H1 (cell line): Measurements from ENCODE around the gene BCAS4. TPM values are rescaled to one million over a fixed set of nuclear protein-coding genes. Genes with fewer than 3 reads are reported as not detected.

Experiments used
- CTCF ChIA-PET: fragments of 300-600 bp; sonication (Branson Sonifier 250); formaldehyde crosslinking; loops from one replicate; lab custom pipeline; 2021; ENCODE audit not compliant: partially characterized antibody; lab: Charles Lee
- POLR2A ChIA-PET: fragments of 300-600 bp; sonication (Branson Sonifier 250); formaldehyde crosslinking; loops from one replicate; lab custom pipeline; 2021; ENCODE audit warnings: inconsistent platforms; ENCODE audit not compliant: partially characterized antibody; lab: Charles Lee
- DNase-seq, 2 experiments: peaks; one replicate each; pipeline versions ENCODE4 v3.0.0 to v3.0.0-alpha.2; 2010 to 2022; ENCODE audit warnings: low spot score in 2 of 2, low read depth in 1 of 2, mixed read lengths in 1 of 2
- FAIRE-seq: peaks from 2 replicates; lab custom pipeline; 2011; peaks lifted over from hg19 to GRCh38; lab: Jason Lieb, UNC
- H2AFZ ChIP-seq: 2 replicates; pipeline ENCODE4 v1.8.1; 2012; ENCODE audit warnings: low read length, inconsistent platforms
- H2AK5ac ChIP-seq: 2 replicates; pipeline ENCODE4 v1.6.1; 2013; ENCODE audit warnings: low read depth, low read length
- H2BK120ac ChIP-seq: replicated peaks from 2 replicates; pipeline ENCODE3; 2013; ENCODE audit warnings: low read depth, low read length, inconsistent platforms
- H2BK12ac ChIP-seq: 2 replicates; pipeline ENCODE4 v1.6.1; 2013; ENCODE audit warnings: low read depth, low read length
- H2BK15ac ChIP-seq: 2 replicates; pipeline ENCODE4 v1.6.1; 2013; ENCODE audit warnings: low read length
- H2BK20ac ChIP-seq: 2 replicates; pipeline ENCODE4 v1.6.1; 2013; ENCODE audit warnings: low read length
- H2BK5ac ChIP-seq: 2 replicates; pipeline ENCODE4 v1.6.1; 2013; ENCODE audit warnings: low read depth, low read length
- H3K14ac ChIP-seq: 2 replicates; pipeline ENCODE4 v1.6.1; 2013; ENCODE audit warnings: inconsistent platforms; ENCODE audit not compliant: insufficient read length
- H3K18ac ChIP-seq: 2 replicates; pipeline ENCODE4 v1.6.1; 2013; ENCODE audit warnings: low read length; ENCODE audit errors: extremely low read depth
- H3K23ac ChIP-seq: 2 replicates; pipeline ENCODE4 v1.6.1; 2013; ENCODE audit warnings: inconsistent platforms; ENCODE audit not compliant: insufficient read length
- H3K23me2 ChIP-seq: 2 replicates; pipeline ENCODE4 v1.6.1; 2013; ENCODE audit warnings: low read depth, low read length
- H3K27ac ChIP-seq: 2 replicates; pipeline ENCODE4 v1.6.1; 2011; ENCODE audit warnings: low read depth, low read length, inconsistent platforms
- H3K27me3 ChIP-seq, 4 experiments: replicated peaks in 1 of 4; 1 replicate in 1 of 4; 2 replicates in 3 of 4; pipeline versions ENCODE4 v1.6.1 to v1.8.1; 2011 to 2013; ENCODE audit warnings: low read length in 3 of 4, mild to moderate bottlenecking in 3 of 4, inconsistent platforms in 2 of 4, mixed read lengths in 2 of 4, moderate library complexity in 1 of 4; ENCODE audit not compliant: control insufficient read depth in 3 of 4, insufficient read depth in 3 of 4; ENCODE audit errors: extremely low read depth in 1 of 4
- H3K36me3 ChIP-seq, 4 experiments: 2 replicates each; pipeline versions ENCODE4 v1.6.1 to v1.8.1; 2011 to 2013; ENCODE audit warnings: mild to moderate bottlenecking in 4 of 4, low read length in 3 of 4, moderate library complexity in 2 of 4, control low read depth in 1 of 4, inconsistent platforms in 1 of 4; ENCODE audit not compliant: insufficient read depth in 4 of 4, control insufficient read depth in 2 of 4
- H3K4ac ChIP-seq: replicated peaks from 2 replicates; pipeline ENCODE3; 2013; ENCODE audit warnings: low read length, low read depth, mixed read lengths, inconsistent platforms; ENCODE audit not compliant: insufficient read length
- H3K4me1 ChIP-seq, 4 experiments: replicated peaks in 1 of 4; 1 replicate in 1 of 4; 2 replicates in 3 of 4; pipeline versions ENCODE4 v1.6.1 to v1.8.1; 2011 to 2013; ENCODE audit warnings: low read length in 3 of 4, inconsistent platforms in 2 of 4, mixed read lengths in 1 of 4; ENCODE audit not compliant: insufficient read depth in 4 of 4, control insufficient read depth in 3 of 4
- H3K4me2 ChIP-seq, 2 experiments: 2 replicates each; pipeline versions ENCODE4 v1.6.1 to v1.8.1; 2011 to 2013; ENCODE audit warnings: low read depth in 2 of 2, low read length in 2 of 2, control low read depth in 1 of 2, inconsistent platforms in 1 of 2, mild to moderate bottlenecking in 1 of 2; ENCODE audit not compliant: insufficient read depth in 1 of 2
- H3K4me3 ChIP-seq, 4 experiments: fragments of 200-600, 300-600 bp in 1 of 4; sonication (generic), shearing (Covaris generic), sonication (Bioruptor Twin) in 1 of 4; 2 replicates each; pipeline versions ENCODE4 v1.5.1 to v1.8.1; 2011 to 2016; ENCODE audit warnings: low read length in 4 of 4, low read depth in 3 of 4, control low read depth in 2 of 4, inconsistent platforms in 2 of 4, mild to moderate bottlenecking in 2 of 4, mixed read lengths in 1 of 4, moderate library complexity in 1 of 4; ENCODE audit not compliant: insufficient read depth in 2 of 4; ENCODE audit errors: extremely low read depth in 1 of 4
- H3K56ac ChIP-seq: replicated peaks from 2 replicates; pipeline ENCODE3; 2013; ENCODE audit warnings: low read depth, mild to moderate bottlenecking, mixed read lengths, low read length, inconsistent platforms; ENCODE audit not compliant: insufficient read length
- H3K79me1 ChIP-seq: 2 replicates; pipeline ENCODE4 v1.6.1; 2013; ENCODE audit warnings: low read depth, low read length, control low read depth
- H3K79me2 ChIP-seq, 2 experiments: 2 replicates each; pipeline versions ENCODE4 v1.6.1 to v1.8.1; 2012 to 2013; ENCODE audit warnings: low read length in 2 of 2, mild to moderate bottlenecking in 2 of 2, inconsistent platforms in 1 of 2; ENCODE audit not compliant: insufficient read depth in 2 of 2, control insufficient read depth in 1 of 2
- H3K9ac ChIP-seq, 4 experiments: replicated peaks in 1 of 4; 1 replicate in 1 of 4; 2 replicates in 3 of 4; pipeline versions ENCODE4 v1.6.1 to v1.8.1; 2011 to 2013; ENCODE audit warnings: low read depth in 3 of 4, low read length in 3 of 4, control low read depth in 2 of 4, mild to moderate bottlenecking in 2 of 4, moderate library complexity in 2 of 4, inconsistent platforms in 1 of 4; ENCODE audit errors: extremely low read depth in 1 of 4
- H3K9me3 ChIP-seq, 2 experiments: 2 replicates each; pipeline versions ENCODE4 v1.6.1 to v1.8.1; 2012 to 2013; ENCODE audit warnings: mild to moderate bottlenecking in 2 of 2, moderate library complexity in 2 of 2, control low read depth in 1 of 2, inconsistent platforms in 1 of 2, low read depth in 1 of 2, low read length in 1 of 2, mixed read lengths in 1 of 2; ENCODE audit not compliant: insufficient read depth in 2 of 2
- H4K20me1 ChIP-seq, 2 experiments: replicated peaks in 1 of 2; 2 replicates each; pipeline versions ENCODE3 to v1.8.1; 2011 to 2013; ENCODE audit warnings: inconsistent platforms in 2 of 2, low read length in 2 of 2, mild to moderate bottlenecking in 1 of 2; ENCODE audit not compliant: insufficient read depth in 2 of 2, control insufficient read depth in 1 of 2
- H4K5ac ChIP-seq: 2 replicates; pipeline ENCODE4 v1.6.1; 2013; ENCODE audit warnings: low read length, low read depth, mixed read lengths, inconsistent platforms; ENCODE audit not compliant: insufficient read length
- H4K8ac ChIP-seq: 2 replicates; pipeline ENCODE4 v1.8.0; 2013; ENCODE audit warnings: mild to moderate bottlenecking, moderate library complexity, low read length, inconsistent platforms; ENCODE audit not compliant: insufficient read depth; ENCODE audit errors: extremely low read depth
- H4K91ac ChIP-seq: replicated peaks from 2 replicates; pipeline ENCODE3; 2013; ENCODE audit warnings: low read length, mixed read lengths, inconsistent platforms; ENCODE audit not compliant: insufficient read length
- ASH2L ChIP-seq: fragments of 200-600, 300-600 bp; sonication (generic); IDR thresholded peaks from one replicate; pipeline ENCODE4 v1.7.1; 2017; ENCODE audit warnings: low read length
- CHD2 ChIP-seq: IDR thresholded peaks from 2 replicates; pipeline ENCODE4 v1.6.1; 2012; ENCODE audit warnings: low read length, improper control_type of control experiment
- CREB1 ChIP-seq: IDR thresholded peaks from 2 replicates; pipeline ENCODE4 v1.6.1; 2012; ENCODE audit warnings: inconsistent platforms
- CTBP2 ChIP-seq: IDR thresholded peaks from 2 replicates; pipeline ENCODE4 v1.7.0; 2011; ENCODE audit warnings: borderline replicate concordance, mild to moderate bottlenecking, moderate library complexity, mixed read lengths, low read length; ENCODE audit not compliant: insufficient read depth, insufficient read length
- KDM5A ChIP-seq: fragments of 200-600 bp; IDR thresholded peaks from 2 replicates; pipeline ENCODE4 v1.7.1; 2012; ENCODE audit warnings: mild to moderate bottlenecking, low read length, inconsistent platforms, mixed read lengths
- MAFK ChIP-seq: IDR thresholded peaks from 2 replicates; pipeline ENCODE4 v1.6.1; 2012; ENCODE audit warnings: low read depth, mild to moderate bottlenecking, improper control_type of control experiment, low read length
- NANOG ChIP-seq: IDR thresholded peaks from 2 replicates; pipeline ENCODE4 v1.6.1; 2011; ENCODE audit warnings: low read length, low read depth, mild to moderate bottlenecking, inconsistent platforms; ENCODE audit not compliant: insufficient read depth, poor library complexity, severe bottlenecking
- NRF1 ChIP-seq: IDR thresholded peaks from 2 replicates; pipeline ENCODE4 v1.6.1; 2011; ENCODE audit warnings: mild to moderate bottlenecking, low read depth, low read length, improper control_type of control experiment
- SIX5 ChIP-seq: IDR thresholded peaks from 2 replicates; pipeline ENCODE4 v1.6.1; 2011; ENCODE audit warnings: mild to moderate bottlenecking, low read depth, low read length
- SP4 ChIP-seq: IDR thresholded peaks from 2 replicates; pipeline ENCODE4 v1.6.1; 2012; ENCODE audit warnings: low read length, inconsistent platforms
- SUZ12 ChIP-seq: fragments of 200-600 bp; sonication (generic); IDR thresholded peaks from 2 replicates; pipeline ENCODE4 v1.6.1; 2012; ENCODE audit warnings: mild to moderate bottlenecking, inconsistent platforms, low read length, moderate library complexity, mixed read lengths
- WGBS, 2 experiments: shearing (Covaris generic) in 1 of 2; methylation state at CpG; one replicate each; pipeline versions ENCODE4 v1.1.6 to v1.1.7; 2013 to 2015; ENCODE audit warnings: low lambda C conversion rate in 2 of 2, mixed read lengths in 2 of 2, inconsistent platforms in 1 of 2, low coverage in 1 of 2, missing lambda C conversion rate in 1 of 2; ENCODE audit not compliant: insufficient replicate concordance in 2 of 2, insufficient coverage in 1 of 2, insufficient read length in 1 of 2; ENCODE audit errors: extremely low coverage in 1 of 2, missing lambda C conversion rate in 1 of 2; 5-methylcytosine and 5-hydroxymethylcytosine counted together
- polyA plus RNA-seq, 7 experiments: library from polyadenylated mRNA; depleted of rRNA in 3 of 7; stranded (reverse) in 5 of 7; unstranded in 2 of 7; fragments of >200 nt in 5 of 7; fragments of 200-250 nt in 2 of 7; gene quantifications; 1 replicate in 5 of 7; 2 replicates in 1 of 7; 4 replicates in 1 of 7; pipeline versions ENCODE4 v1.2.1 to v1.2.3, GENCODE V29; 2011 to 2013; ENCODE audit warnings: missing spikeins in 2 of 7, mixed read lengths in 2 of 7
- total RNA-seq: library from RNA; stranded (reverse); fragmentation: NEBNext Ultra II Directional; extraction: Animal tissue kit (Norgen Biotek cat#: 25700); gene quantifications from 2 replicates; pipeline ENCODE4 v1.2.1, GENCODE V29; 2021

BCAS4 gene
- total and polyA plus RNA-seq, 2 of the 8 experiments (the other 6 are each of a cell fraction or from before 2014, with no cell fraction given) = 21.2 to 23.6 TPM

GRCh38 chr20:50903353-50904051, 108.6 kb downstream of the BCAS4 start:
- H2AK5ac ChIP-seq = no peak overlapping the region
- H3K14ac ChIP-seq = no peak overlapping the region
- no peak overlapping the region for H3K56ac ChIP-seq
- no peaks in the 10 kb centered on the region for H3K9me3 ChIP-seq
- no peak overlapping the region for H4K5ac ChIP-seq
- peaks cover 25 to 99% of the 10 kb centered on the region in 2 experiments for H3K79me2 ChIP-seq
- no peak overlapping the region for H2BK15ac ChIP-seq
- H3K4me3 ChIP-seq = no peak overlapping the region
- no peak overlapping the region for H3K27ac ChIP-seq
- no peak overlapping the region for H2BK120ac ChIP-seq
- H2BK12ac ChIP-seq = no peak overlapping the region
- ChIA-PET POLR2A (interaction anchor here (0.8 to 1.1 kb wide), 4 partner anchors 10 to 28 kb away, joined by 3 to 5 read pairs (median 4); partner anchors contain the start of gene ADNP), CTCF (interaction anchor here (0.9 to 1.2 kb wide), 3 partner anchors 20 to 109 kb away, joined by 3 read pairs; partner anchors contain the start of gene BCAS4)
- no peak overlapping the region for H3K18ac ChIP-seq
- no peak overlapping the region for H3K23ac ChIP-seq
- H2BK5ac ChIP-seq = no peak overlapping the region
- no peak overlapping the region for H2BK20ac ChIP-seq
- H3K79me1 ChIP-seq = peaks cover 3% of the 10 kb centered on the region
- no peak overlapping the region for H4K91ac ChIP-seq
- no peak overlapping the region for H3K4ac ChIP-seq
- no peaks in the 10 kb centered on the region for H3K23me2 ChIP-seq
- H3K27me3 ChIP-seq = no peaks in the 10 kb centered on the region
- DNase-seq = no peak
- H3K4me2 ChIP-seq = no peak overlapping the region
- TF ChIP-seq CREB1 (no peak), CTBP2 (no peak), NANOG (no peak), CHD2 (no peak), NRF1 (no peak), ASH2L (no peak), SIX5 (no peak), SP4 (no peak), MAFK (no peak), SUZ12 (no peak), KDM5A (no peak)
- H3K4me1 ChIP-seq = 0 out of 7 replicates have a peak, but pooled peaks cover 0 to 2% (median 0%) of the 10 kb centered on the region in 4 experiments
- peaks cover 18 to 66% (median 43%) of the 10 kb centered on the region in 4 experiments for H3K36me3 ChIP-seq
- FAIRE-seq = no peak
- no peak overlapping the region for H2AFZ ChIP-seq
- H4K20me1 ChIP-seq = peaks cover 23 to 31% of the 10 kb centered on the region in 2 experiments
- 88% methylated on average over 8 of the region's 8 CpGs; no CpG with 5 or more reads in 1 of the 2 experiments for WGBS, 2 experiments
- H3K9ac ChIP-seq = no peak overlapping the region
- H4K8ac ChIP-seq = no peak overlapping the region
